Adrenal gland (tissue), 12 donors: Measurements from ENCODE around the gene CSTF3. TPM values are rescaled to one million over a fixed set of nuclear protein-coding genes. Genes with fewer than 3 reads are reported as not detected.

Experiments used
- DNase-seq, 7 donors: peaks; one replicate each; pipeline ENCODE4 v3.0.0-alpha.2; 2019 to 2020
- H3K27ac ChIP-seq, 5 donors: fragments of 200-600 bp; sonication (generic) in 4 of 5; 1 replicate in 3 of 5; 2 replicates in 2 of 5; pipeline versions ENCODE4 v1.5.1 to v1.8.0; 2016 to 2020; ENCODE audit warnings: mild to moderate bottlenecking in 1 of 5
- H3K27me3 ChIP-seq: fragments of 200-600 bp; 2 replicates; pipeline ENCODE4 v1.8.0; 2021
- H3K36me3 ChIP-seq, 2 donors: fragments of 200-600 bp; replicated peaks in 1 of 2; 1 replicate in 1 of 2; 2 replicates in 1 of 2; pipeline versions ENCODE4 v1.5.1 to v1.8.0; 2018 to 2022
- H3K4me1 ChIP-seq, 2 donors: fragments of 200-600 bp; replicated peaks in 1 of 2; 1 replicate in 1 of 2; 2 replicates in 1 of 2; pipeline versions ENCODE4 v1.5.1 to v1.8.0; 2018 to 2021
- H3K4me3 ChIP-seq, 4 donors: fragments of 200-600 bp; sonication (generic) in 3 of 4; one replicate each; pipeline ENCODE4 v1.5.1; 2016 to 2018
- H3K9me3 ChIP-seq, 3 donors: fragments of 200-600 bp; sonication (generic) in 1 of 3; replicated peaks in 1 of 3; 1 replicate in 2 of 3; 2 replicates in 1 of 3; pipeline versions ENCODE4 v1.5.1 to v1.8.0; 2016 to 2021
- POLR2A ChIP-seq, 2 donors: fragments of 450-650 bp; IDR thresholded peaks; one replicate each; pipeline ENCODE4 v1.6.1; 2017; ENCODE audit warnings: antibody characterized with exemption in 2 of 2, mild to moderate bottlenecking in 2 of 2, moderate library complexity in 1 of 2
- WGBS, 4 donors: extraction: QIAGEN DNeasy Blood & Tissue Kit in 2 of 4; methylation state at CpG; one replicate each; pipeline versions ENCODE4 v1.1.5 to v1.1.7; 2013 to 2017; 5-methylcytosine and 5-hydroxymethylcytosine counted together
- intact Hi-C, 2 donors: fragments of 100-400 bp; cut with DNase I; formaldehyde crosslinking; loops; one replicate each; pipeline versions ENCODE4 v1.14.1 to v1.15.0; 2022 to 2023
- polyA plus RNA-seq, 3 donors: library from polyadenylated mRNA; stranded (reverse); fragments of 200-250 nt in 2 of 3; fragments of 350-450 nt in 1 of 3; fragmentation: Illumina TruSeq in 1 of 3; extraction: RNeasy Lipid Tissue Mini Kit (QIAGEN cat#74804) in 1 of 3; gene quantifications; one replicate each; pipeline ENCODE4 v1.2.3, GENCODE V29; 2013 to 2014
- total RNA-seq, 9 donors: library from RNA; depleted of rRNA in 4 of 9; stranded (reverse); fragments of >200 nt in 4 of 9; fragments of 120-200 nt in 1 of 9; fragmentation: NEBNext Ultra II Directional in 1 of 9; extraction: Animal tissue kit (Norgen Biotek cat#: 25700) in 1 of 9; gene quantifications; one replicate each; pipeline versions ENCODE4 v1.1.0 to v1.2.4, GENCODE V29; 2013 to 2023
- TF ChIP-seq, protein P1 (sequence below), 6 experiments: fragments of 450-650 bp in 4 of 6; fragments of 200-600 bp in 2 of 6; sonication (generic) in 1 of 6; IDR thresholded peaks; 1 replicate in 5 of 6; 2 replicates in 1 of 6; pipeline versions ENCODE4 v1.5.1 to v1.8.0; 2016 to 2021; ENCODE audit warnings: antibody characterized with exemption in 6 of 6, mild to moderate bottlenecking in 2 of 6, moderate library complexity in 1 of 6
- donor health status: healthy with polysubstance abuse.
- donor health status: Bipolar disorder and iron deficiency.
- donor health status: DM: yes; HTN: yes; CAD: no.
- donor health status: DM: no; HTN: no; CAD: no.
- donor health status: DM: no; HTN: no; CAD: no.
- donor health status: DM: yes; HTN: yes; CAD: no.

The CSTF3 gene
- total and polyA plus RNA-seq, 12 donors: 6.9 to 59.7 (median 21.0) TPM

DNA sequence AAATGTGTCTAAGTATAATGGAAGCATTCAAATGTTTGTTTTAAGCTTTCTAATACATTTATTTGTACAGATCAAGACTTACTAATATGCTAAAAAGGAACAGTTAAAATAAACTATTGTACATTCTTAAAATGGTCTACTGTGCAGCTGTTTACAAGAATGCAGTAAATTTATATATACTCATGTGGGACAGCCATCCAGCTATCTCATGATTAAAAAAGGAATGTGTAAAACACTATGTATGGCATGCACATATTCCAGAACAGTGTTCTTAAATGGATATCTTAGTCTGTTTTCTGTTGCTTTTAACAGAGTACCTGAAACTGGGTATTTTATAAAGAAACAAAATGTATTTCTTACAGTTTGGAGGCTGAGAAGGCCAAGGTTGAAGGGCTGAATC is 30.2 kb upstream of the CSTF3 start:
- intact Hi-C loops: no loop called here
- DNase-seq: no peak
- TF ChIP-seq, protein P1, sequence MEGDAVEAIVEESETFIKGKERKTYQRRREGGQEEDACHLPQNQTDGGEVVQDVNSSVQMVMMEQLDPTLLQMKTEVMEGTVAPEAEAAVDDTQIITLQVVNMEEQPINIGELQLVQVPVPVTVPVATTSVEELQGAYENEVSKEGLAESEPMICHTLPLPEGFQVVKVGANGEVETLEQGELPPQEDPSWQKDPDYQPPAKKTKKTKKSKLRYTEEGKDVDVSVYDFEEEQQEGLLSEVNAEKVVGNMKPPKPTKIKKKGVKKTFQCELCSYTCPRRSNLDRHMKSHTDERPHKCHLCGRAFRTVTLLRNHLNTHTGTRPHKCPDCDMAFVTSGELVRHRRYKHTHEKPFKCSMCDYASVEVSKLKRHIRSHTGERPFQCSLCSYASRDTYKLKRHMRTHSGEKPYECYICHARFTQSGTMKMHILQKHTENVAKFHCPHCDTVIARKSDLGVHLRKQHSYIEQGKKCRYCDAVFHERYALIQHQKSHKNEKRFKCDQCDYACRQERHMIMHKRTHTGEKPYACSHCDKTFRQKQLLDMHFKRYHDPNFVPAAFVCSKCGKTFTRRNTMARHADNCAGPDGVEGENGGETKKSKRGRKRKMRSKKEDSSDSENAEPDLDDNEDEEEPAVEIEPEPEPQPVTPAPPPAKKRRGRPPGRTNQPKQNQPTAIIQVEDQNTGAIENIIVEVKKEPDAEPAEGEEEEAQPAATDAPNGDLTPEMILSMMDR (IDR thresholded peaks at IDR 0.05): no peak
- no peak for TF ChIP-seq POLR2A (IDR thresholded peaks at IDR 0.05)
- H3K27ac ChIP-seq: no peak overlapping the region
- H3K27me3 ChIP-seq: no peaks in the 10 kb centered on the region
- no peaks in the 10 kb centered on the region for H3K36me3 ChIP-seq
- H3K4me1 ChIP-seq: no peaks in the 10 kb centered on the region
- H3K9me3 ChIP-seq: no peaks in the 10 kb centered on the region
- H3K4me3 ChIP-seq: no peak overlapping the region

DNA sequence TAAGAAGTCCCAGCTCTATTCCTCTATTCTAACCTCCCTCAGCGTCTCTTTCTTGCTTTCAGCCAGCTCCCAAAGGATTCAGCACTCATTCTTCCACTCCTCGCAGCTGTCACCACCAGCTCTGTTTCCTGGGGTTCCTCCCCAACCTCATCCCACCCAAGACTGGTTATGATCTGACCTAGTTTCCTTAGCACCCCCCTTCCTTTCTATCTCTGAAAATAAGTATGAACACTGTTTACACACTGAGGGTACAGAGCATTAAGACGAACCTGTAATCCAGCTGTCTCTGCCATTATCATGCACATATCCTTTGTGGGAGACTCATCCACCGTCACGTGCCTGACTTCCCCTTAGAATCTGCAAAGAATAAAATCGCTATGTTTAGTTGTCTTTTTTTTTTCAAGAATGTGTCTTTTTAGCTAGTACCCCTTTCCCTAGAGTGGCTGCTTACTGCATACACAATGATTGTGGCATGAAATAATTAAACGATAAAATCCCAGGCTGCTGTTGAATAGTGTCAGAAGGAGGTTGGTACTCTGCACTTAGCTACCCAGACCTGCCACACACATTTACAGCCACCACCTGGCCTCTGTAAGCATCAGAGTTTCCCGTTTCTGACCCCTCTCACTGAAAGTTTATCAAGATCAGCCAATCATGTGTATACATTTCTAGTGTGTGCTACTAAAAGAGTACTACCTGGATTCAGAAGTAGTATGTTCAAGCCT is 26.9 kb upstream of the CSTF3 start:
- TF ChIP-seq POLR2A (IDR thresholded peaks at IDR 0.05): no peak
- TF ChIP-seq, protein P1 (IDR thresholded peaks at IDR 0.05): no peak
- 61 to 64% (median 63%) methylated on average over 8 of the region's 8 CpGs for WGBS, 4 donors
- DNase-seq: no peak

DNA sequence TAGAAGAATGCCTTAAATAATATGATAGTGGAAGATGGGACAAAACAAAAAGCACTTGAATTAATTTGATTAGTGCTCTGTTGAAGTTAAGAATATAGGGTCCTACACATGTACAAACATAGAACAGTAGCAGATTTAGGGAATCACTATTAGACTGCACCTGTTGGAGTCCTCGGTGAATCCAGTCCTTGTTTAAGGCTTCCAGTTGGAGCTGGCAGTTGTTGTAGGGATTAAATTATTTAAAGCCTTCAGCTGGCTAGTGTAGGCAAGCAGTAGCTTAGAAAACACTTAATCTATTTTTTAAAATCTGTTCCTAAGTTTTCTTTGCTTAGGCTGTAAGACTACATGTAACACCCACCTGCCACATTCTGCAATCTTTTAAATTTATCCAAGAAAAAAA is 24.5 kb upstream of the CSTF3 start:
- no peaks in the 10 kb centered on the region for H3K36me3 ChIP-seq
- intact Hi-C loops: no loop called here
- no peak for DNase-seq
- no peaks in the 10 kb centered on the region for H3K9me3 ChIP-seq
- no peaks in the 10 kb centered on the region for H3K4me1 ChIP-seq
- TF ChIP-seq, protein P1 (IDR thresholded peaks at IDR 0.05): no peak
- TF ChIP-seq POLR2A (IDR thresholded peaks at IDR 0.05): no peak
- no peak overlapping the region for H3K27ac ChIP-seq
- H3K27me3 ChIP-seq: no peaks in the 10 kb centered on the region
- WGBS, 4 donors: 90 to 96% (median 94%) methylated on average over 1 of the region's 1 CpG
- no peak overlapping the region for H3K4me3 ChIP-seq

More for the DNA sequence above, 26.9 kb upstream of the CSTF3 start:
- Histone ChIP-seq H3K27ac (no peak overlapping the region), H3K27me3 (no peaks in the 10 kb centered on the region), H3K9me3 (no peaks in the 10 kb centered on the region), H3K4me1 (no peaks in the 10 kb centered on the region), H3K36me3 (no peaks in the 10 kb centered on the region), H3K4me3 (no peak overlapping the region)
- intact Hi-C loops: no loop called here

GRCh38 chr11:33182246-33182878 is 21.1 kb upstream of the CSTF3 start:
- no peak for DNase-seq
- TF ChIP-seq, protein P1 (IDR thresholded peaks at IDR 0.05): no peak
- no peak for TF ChIP-seq POLR2A (IDR thresholded peaks at IDR 0.05)
- no peaks in the 10 kb centered on the region for H3K4me1 ChIP-seq
- H3K4me3 ChIP-seq: no peak overlapping the region
- 43 to 75% (median 52%) methylated on average over 3 of the region's 3 CpGs for WGBS, 4 donors
- intact Hi-C loops: no loop called here
- H3K27me3 ChIP-seq: no peaks in the 10 kb centered on the region
- H3K9me3 ChIP-seq: no peaks in the 10 kb centered on the region
- no peaks in the 10 kb centered on the region for H3K36me3 ChIP-seq
- no peak overlapping the region for H3K27ac ChIP-seq
